Stimulated activated effector memory CD8-positive, alpha-beta T cell treated with anti-CD3 and anti-CD28 coated beads, Interleukin-12 subunit alpha, Interleukin-12 subunit beta, amount 100 ng/mL, for 72 hours (primary cell): ENCODE results near the gene SIM2.

ENCODE experiments used
- ATAC-seq: fragments of 150-1000 bp; cut with Tn5 transposase; 2 replicates; pipeline ENCODE4 v1.10.0; 2021
- DNase-seq, 2 donors: peaks; one replicate each; pipeline ENCODE4 v3.0.0; 2021 to 2022; ENCODE audit warnings: low spot score in 2 of 2
- H3K27ac Mint-ChIP-seq: one replicate; pipeline ENCODE4 v1.8.0; 2022; ENCODE audit warnings: mild to moderate bottlenecking, mixed read lengths
- H3K36me3 Mint-ChIP-seq: one replicate; pipeline ENCODE4 v1.8.0; 2022; ENCODE audit warnings: mild to moderate bottlenecking, mixed read lengths
- H3K4me1 Mint-ChIP-seq: one replicate; pipeline ENCODE4 v1.8.0; 2022; ENCODE audit warnings: mixed read lengths
- H3K4me3 Mint-ChIP-seq: one replicate; pipeline ENCODE4 v1.8.0; 2022; ENCODE audit warnings: mild to moderate bottlenecking, mixed read lengths
- H3K9me3 Mint-ChIP-seq: one replicate; pipeline ENCODE4 v1.8.0; 2022; ENCODE audit warnings: mixed read lengths

SIM2 gene

GRCh38 chr21:36716387-36716786, 17.5 kb downstream of the SIM2 start:
- DNase-seq: no peak
- Mint-ChIP-seq H3K4me3 (no peak overlapping the region), H3K36me3 (no peaks in the 10 kb centered on the region), H3K27ac (no peak overlapping the region), H3K9me3 (no peaks in the 10 kb centered on the region), H3K4me1 (no peaks in the 10 kb centered on the region)
- no peak for ATAC-seq

GRCh38 chr21:36716836-36717235, 17.9 kb downstream of the SIM2 start:
- no peaks in the 10 kb centered on the region for H3K36me3 Mint-ChIP-seq

GRCh38 chr21:36717976-36718375, 19.1 kb downstream of the SIM2 start:
- ATAC-seq (no peak), DNase-seq (no peak)
- H3K4me3 Mint-ChIP-seq: no peak overlapping the region
- no peaks in the 10 kb centered on the region for H3K9me3 Mint-ChIP-seq
- no peaks in the 10 kb centered on the region for H3K36me3 Mint-ChIP-seq
- H3K4me1 Mint-ChIP-seq: no peaks in the 10 kb centered on the region
- no peak overlapping the region for H3K27ac Mint-ChIP-seq

More at GRCh38 chr21:36716836-36717235, 17.9 kb downstream of the SIM2 start:
- Mint-ChIP-seq H3K9me3 (no peaks in the 10 kb centered on the region), H3K4me3 (no peak overlapping the region), H3K27ac (no peak overlapping the region), H3K4me1 (no peaks in the 10 kb centered on the region)
- ATAC-seq: no peak
- no peak for DNase-seq

GRCh38 chr21:36718951-36719501, 20.1 kb downstream of the SIM2 start:
- no peaks in the 10 kb centered on the region for H3K36me3 Mint-ChIP-seq
- no peaks in the 10 kb centered on the region for H3K4me1 Mint-ChIP-seq
- H3K4me3 Mint-ChIP-seq: no peak overlapping the region
- ATAC-seq (no peak), DNase-seq (no peak)
- no peaks in the 10 kb centered on the region for H3K9me3 Mint-ChIP-seq
- no peak overlapping the region for H3K27ac Mint-ChIP-seq

- H3K36me3 Mint-ChIP-seq: no peaks in the 10 kb centered on the region
- no peak overlapping the region for H3K4me3 Mint-ChIP-seq
- H3K27ac Mint-ChIP-seq: no peak overlapping the region
- H3K9me3 Mint-ChIP-seq: no peaks in the 10 kb centered on the region
- ATAC-seq (no peak), DNase-seq (no peak)
- no peaks in the 10 kb centered on the region for H3K4me1 Mint-ChIP-seq
These were observed 20.7 kb downstream of the SIM2 start for GRCh38 chr21:36719614-36720013.

GRCh38 chr21:36721817-36722216, 22.9 kb downstream of the SIM2 start:
- H3K4me1 Mint-ChIP-seq: no peaks in the 10 kb centered on the region
- H3K36me3 Mint-ChIP-seq: no peaks in the 10 kb centered on the region
- no peak for DNase-seq
- no peaks in the 10 kb centered on the region for H3K9me3 Mint-ChIP-seq
- H3K27ac Mint-ChIP-seq: no peak overlapping the region
- ATAC-seq: no peak
- H3K4me3 Mint-ChIP-seq: no peak overlapping the region

GRCh38 chr21:36722370-36723368, 23.8 kb downstream of the SIM2 start:
- Mint-ChIP-seq H3K4me1 (no peaks in the 10 kb centered on the region), H3K36me3 (no peaks in the 10 kb centered on the region), H3K27ac (no peak overlapping the region), H3K4me3 (no peak overlapping the region), H3K9me3 (no peaks in the 10 kb centered on the region)
- ATAC-seq (peak; percentile 23), DNase-seq (no peak)

GRCh38 chr21:36723371-36723881, 24.5 kb downstream of the SIM2 start:
- no peaks in the 10 kb centered on the region for H3K36me3 Mint-ChIP-seq
- ATAC-seq: no peak
- no peak for DNase-seq
- no peaks in the 10 kb centered on the region for H3K9me3 Mint-ChIP-seq
- no peak overlapping the region for H3K4me3 Mint-ChIP-seq
- no peaks in the 10 kb centered on the region for H3K4me1 Mint-ChIP-seq
- H3K27ac Mint-ChIP-seq: no peak overlapping the region

- DNase-seq: no peak
- Mint-ChIP-seq H3K4me1 (no peaks in the 10 kb centered on the region), H3K27ac (no peak overlapping the region), H3K36me3 (no peaks in the 10 kb centered on the region), H3K9me3 (no peaks in the 10 kb centered on the region), H3K4me3 (no peak overlapping the region)
- no peak for ATAC-seq
These were observed 25.7 kb downstream of the SIM2 start for GRCh38 chr21:36724660-36725059.

DNA sequence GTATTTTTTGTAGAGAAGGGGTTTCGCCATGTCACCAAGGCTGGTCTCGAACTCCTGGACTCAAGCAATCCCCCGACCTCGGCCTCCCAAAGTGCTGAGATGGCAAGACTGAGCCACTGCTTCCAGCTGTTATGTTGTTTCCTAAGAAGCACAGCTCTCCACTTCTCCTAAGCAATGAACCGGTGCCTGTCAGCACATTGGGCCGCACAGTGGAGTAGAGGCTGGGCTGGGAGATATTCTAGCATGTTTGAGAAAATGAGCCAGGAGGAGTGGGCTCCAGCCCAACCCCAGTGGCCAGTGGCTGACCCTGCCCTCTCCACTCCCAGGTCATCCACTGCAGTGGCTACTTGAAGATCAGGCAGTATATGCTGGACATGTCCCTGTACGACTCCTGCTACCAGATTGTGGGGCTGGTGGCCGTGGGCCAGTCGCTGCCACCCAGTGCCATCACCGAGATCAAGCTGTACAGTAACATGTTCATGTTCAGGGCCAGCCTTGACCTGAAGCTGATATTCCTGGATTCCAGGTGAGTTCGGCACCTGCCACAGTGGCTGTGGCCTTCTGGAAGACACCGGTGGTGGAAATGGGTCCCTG, 27.0 kb downstream of the SIM2 start:
- no peak overlapping the region for H3K27ac Mint-ChIP-seq
- H3K36me3 Mint-ChIP-seq: no peaks in the 10 kb centered on the region
- H3K9me3 Mint-ChIP-seq: no peaks in the 10 kb centered on the region
- no peak overlapping the region for H3K4me3 Mint-ChIP-seq
- no peak for ATAC-seq
- H3K4me1 Mint-ChIP-seq: no peaks in the 10 kb centered on the region
- no peak for DNase-seq

- H3K4me3 Mint-ChIP-seq: no peak overlapping the region
These were observed 29.0 kb downstream of the SIM2 start for GRCh38 chr21:36727866-36728265.

GRCh38 chr21:36728371-36729111, 29.6 kb downstream of the SIM2 start:
- no peaks in the 10 kb centered on the region for H3K4me1 Mint-ChIP-seq
- H3K36me3 Mint-ChIP-seq: no peaks in the 10 kb centered on the region
- H3K27ac Mint-ChIP-seq: no peak overlapping the region
- no peaks in the 10 kb centered on the region for H3K9me3 Mint-ChIP-seq
- DNase-seq: no peak
- H3K4me3 Mint-ChIP-seq: no peak overlapping the region
- ATAC-seq: no peak

More at GRCh38 chr21:36727866-36728265, 29.0 kb downstream of the SIM2 start:
- Mint-ChIP-seq H3K36me3 (no peaks in the 10 kb centered on the region), H3K4me1 (no peaks in the 10 kb centered on the region), H3K27ac (no peak overlapping the region), H3K9me3 (no peaks in the 10 kb centered on the region)
- ATAC-seq (no peak), DNase-seq (no peak)

GRCh38 chr21:36729310-36729970, 30.5 kb downstream of the SIM2 start:
- H3K4me1 Mint-ChIP-seq: no peaks in the 10 kb centered on the region

DNA sequence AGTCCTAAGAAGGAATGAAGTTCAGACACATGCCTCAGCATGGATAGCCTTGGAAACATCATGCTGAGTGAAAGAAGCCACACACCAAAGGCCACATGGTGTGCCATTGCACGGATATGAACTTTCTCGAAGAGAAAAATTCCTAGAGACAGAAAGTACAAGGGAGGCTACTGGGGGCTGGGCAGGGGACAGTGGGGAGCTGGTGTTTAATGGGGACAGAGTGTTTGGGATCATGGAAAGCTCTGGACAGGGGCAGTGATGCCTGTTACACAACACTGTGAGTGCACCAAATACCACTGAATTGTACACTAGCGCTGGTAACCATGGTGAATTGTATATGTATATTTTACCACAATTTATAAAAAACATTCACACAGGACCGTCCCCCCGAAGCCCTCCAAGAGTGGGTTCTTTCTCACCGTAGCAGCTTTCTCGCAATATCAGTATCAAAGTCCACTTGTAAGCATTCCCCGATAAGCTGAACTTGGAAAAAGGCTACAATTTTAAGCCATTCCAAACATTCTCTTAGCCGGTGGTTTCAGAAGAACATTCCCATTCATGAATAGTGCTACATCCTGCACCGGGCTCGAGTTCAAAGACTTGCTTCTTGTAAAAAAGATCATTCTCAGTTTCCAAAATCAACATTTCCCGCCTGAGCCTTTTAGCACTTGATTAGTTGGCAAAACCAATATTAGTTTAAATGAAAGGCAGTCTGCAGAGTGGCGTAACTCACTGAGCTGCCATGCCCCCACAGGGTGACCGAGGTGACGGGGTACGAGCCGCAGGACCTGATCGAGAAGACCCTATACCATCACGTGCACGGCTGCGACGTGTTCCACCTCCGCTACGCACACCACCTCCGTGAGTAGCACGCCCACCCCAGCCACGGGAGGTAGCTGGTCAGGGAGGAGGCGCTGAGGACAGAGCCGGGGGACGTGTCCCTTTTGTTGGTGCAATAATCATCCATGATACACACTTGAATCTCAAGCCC, 31.7 kb downstream of the SIM2 start:
- H3K27ac Mint-ChIP-seq: no peak overlapping the region
- no peak overlapping the region for H3K4me3 Mint-ChIP-seq
- no peaks in the 10 kb centered on the region for H3K4me1 Mint-ChIP-seq
- H3K9me3 Mint-ChIP-seq: no peaks in the 10 kb centered on the region
- ATAC-seq (no peak), DNase-seq (no peak)
- H3K36me3 Mint-ChIP-seq: no peaks in the 10 kb centered on the region

More at GRCh38 chr21:36729310-36729970, 30.5 kb downstream of the SIM2 start:
- no peak for DNase-seq
- H3K36me3 Mint-ChIP-seq: no peaks in the 10 kb centered on the region
- no peak for ATAC-seq
- H3K4me3 Mint-ChIP-seq: no peak overlapping the region
- H3K27ac Mint-ChIP-seq: no peak overlapping the region
- no peaks in the 10 kb centered on the region for H3K9me3 Mint-ChIP-seq
